ENCODE measurements around the gene FOXP4. TPM values are rescaled to one million over a fixed set of nuclear protein-coding genes. Genes with fewer than 3 reads are reported as not detected.

Gene FOXP4
- total RNA-seq, 1 experiment from 2014 or later, result 1.2 TPM

GRCh38 chr6:41557335-41557734, 11.2 kb downstream of the FOXP4 start:
- in situ Hi-C loops (cut with HindIII; ENCODE audit: low pct_unique_long_range_greater_than_20kb, low sequenced_read_pairs), result no loop called here
- no peak for DNase-seq (ENCODE audit: low read depth, low spot score)

- in situ Hi-C loops (cut with HindIII; ENCODE audit: low pct_unique_long_range_greater_than_20kb, low sequenced_read_pairs), result no loop called here
Measured at GRCh38 chr6:41558033-41558807, 12.0 kb downstream of the FOXP4 start.

GRCh38 chr6:41559655-41560427, 13.7 kb downstream of the FOXP4 start:
- in situ Hi-C loops (cut with HindIII; ENCODE audit: low pct_unique_long_range_greater_than_20kb, low sequenced_read_pairs), result no loop called here

More at GRCh38 chr6:41558033-41558807, 12.0 kb downstream of the FOXP4 start:
- DNase-seq (ENCODE audit: low read depth, low spot score), result no peak

GRCh38 chr6:41560431-41561192, 14.4 kb downstream of the FOXP4 start:
- in situ Hi-C loops (cut with HindIII; ENCODE audit: low pct_unique_long_range_greater_than_20kb, low sequenced_read_pairs), result no loop called here
- no peak for DNase-seq (ENCODE audit: low read depth, low spot score)

More at GRCh38 chr6:41559655-41560427, 13.7 kb downstream of the FOXP4 start:
- DNase-seq (ENCODE audit: low read depth, low spot score), result no peak

GRCh38 chr6:41561416-41561815, 15.2 kb downstream of the FOXP4 start:
- DNase-seq (ENCODE audit: low read depth, low spot score), result no peak
- in situ Hi-C loops (cut with HindIII; ENCODE audit: low pct_unique_long_range_greater_than_20kb, low sequenced_read_pairs), result no loop called here

GRCh38 chr6:41561931-41562911, 16.0 kb downstream of the FOXP4 start:
- DNase-seq (ENCODE audit: low read depth, low spot score), result no peak
- in situ Hi-C loops (cut with HindIII; ENCODE audit: low pct_unique_long_range_greater_than_20kb, low sequenced_read_pairs), result no loop called here

GRCh38 chr6:41563060-41563776, 17.0 kb downstream of the FOXP4 start:
- in situ Hi-C loops (cut with HindIII; ENCODE audit: low pct_unique_long_range_greater_than_20kb, low sequenced_read_pairs), result no loop called here

GRCh38 chr6:41564448-41565142, 18.4 kb downstream of the FOXP4 start:
- in situ Hi-C loops (cut with HindIII; ENCODE audit: low pct_unique_long_range_greater_than_20kb, low sequenced_read_pairs), result no loop called here

More at GRCh38 chr6:41563060-41563776, 17.0 kb downstream of the FOXP4 start:
- DNase-seq (ENCODE audit: low read depth, low spot score), result no peak

GRCh38 chr6:41565701-41566100, 19.5 kb downstream of the FOXP4 start:
- in situ Hi-C loops (cut with HindIII; ENCODE audit: low pct_unique_long_range_greater_than_20kb, low sequenced_read_pairs), result no loop called here

More at GRCh38 chr6:41564448-41565142, 18.4 kb downstream of the FOXP4 start:
- no peak for DNase-seq (ENCODE audit: low read depth, low spot score)

GRCh38 chr6:41566961-41567360, 20.8 kb downstream of the FOXP4 start:
- in situ Hi-C loops (cut with HindIII; ENCODE audit: low pct_unique_long_range_greater_than_20kb, low sequenced_read_pairs), result no loop called here

More at GRCh38 chr6:41565701-41566100, 19.5 kb downstream of the FOXP4 start:
- DNase-seq (ENCODE audit: low read depth, low spot score), result no peak

GRCh38 chr6:41567684-41568083, 21.5 kb downstream of the FOXP4 start:
- in situ Hi-C loops (cut with HindIII; ENCODE audit: low pct_unique_long_range_greater_than_20kb, low sequenced_read_pairs), result no loop called here

More at GRCh38 chr6:41566961-41567360, 20.8 kb downstream of the FOXP4 start:
- DNase-seq (ENCODE audit: low read depth, low spot score), result no peak

GRCh38 chr6:41568202-41568584, 22.0 kb downstream of the FOXP4 start:
- DNase-seq (ENCODE audit: low read depth, low spot score), result no peak
- in situ Hi-C loops (cut with HindIII; ENCODE audit: low pct_unique_long_range_greater_than_20kb, low sequenced_read_pairs), result no loop called here

More at GRCh38 chr6:41567684-41568083, 21.5 kb downstream of the FOXP4 start:
- DNase-seq (ENCODE audit: low read depth, low spot score), result no peak

GRCh38 chr6:41568585-41569384, 22.6 kb downstream of the FOXP4 start:
- no peak for DNase-seq (ENCODE audit: low read depth, low spot score)
- in situ Hi-C loops (cut with HindIII; ENCODE audit: low pct_unique_long_range_greater_than_20kb, low sequenced_read_pairs), result no loop called here

GRCh38 chr6:41570259-41570615, 24.1 kb downstream of the FOXP4 start:
- no peak for DNase-seq (ENCODE audit: low read depth, low spot score)
- in situ Hi-C loops (cut with HindIII; ENCODE audit: low pct_unique_long_range_greater_than_20kb, low sequenced_read_pairs), result no loop called here

All from SK-MEL-5 (cell line).